Trophoblast cell (in vitro differentiated cells and primary cell): ENCODE measurements around the gene GAP43.

Source experiments
- DNase-seq, 2 donors: peaks; one replicate each; pipeline ENCODE4 v3.0.0-alpha.2; 2016
- H2AFZ ChIP-seq: 2 replicates; pipeline ENCODE4 v1.6.1; 2013; ENCODE audit warnings: low read length, moderate library complexity, mild to moderate bottlenecking; ENCODE audit not compliant: insufficient read depth, poor library complexity
- H2AK5ac ChIP-seq: 2 replicates; pipeline ENCODE4 v1.6.1; 2013; ENCODE audit warnings: mild to moderate bottlenecking, low read length
- H2BK120ac ChIP-seq: 2 replicates; pipeline ENCODE4 v1.6.1; 2013; ENCODE audit warnings: low read length, mild to moderate bottlenecking, moderate library complexity; ENCODE audit not compliant: insufficient read depth, poor library complexity
- H2BK12ac ChIP-seq: 2 replicates; pipeline ENCODE4 v1.6.1; 2013; ENCODE audit warnings: mild to moderate bottlenecking, low read length, moderate library complexity
- H2BK5ac ChIP-seq: 2 replicates; pipeline ENCODE4 v1.6.1; 2013; ENCODE audit warnings: low read length, low read depth, moderate library complexity, mild to moderate bottlenecking; ENCODE audit not compliant: poor library complexity
- H3K14ac ChIP-seq: 2 replicates; pipeline ENCODE4 v1.6.1; 2013; ENCODE audit warnings: mild to moderate bottlenecking, low read length
- H3K18ac ChIP-seq: 2 replicates; pipeline ENCODE4 v1.6.1; 2013; ENCODE audit warnings: mild to moderate bottlenecking, low read length
- H3K23ac ChIP-seq: 2 replicates; pipeline ENCODE4 v1.6.1; 2013; ENCODE audit warnings: low read length
- H3K27ac ChIP-seq: 2 replicates; pipeline ENCODE4 v1.5.1; 2013; ENCODE audit warnings: low read depth, mild to moderate bottlenecking, inconsistent platforms, low read length, moderate library complexity
- H3K27me3 ChIP-seq: 2 replicates; pipeline ENCODE4 v1.6.1; 2013; ENCODE audit warnings: inconsistent platforms, mild to moderate bottlenecking, low read length, moderate library complexity; ENCODE audit not compliant: insufficient read depth
- H3K36me3 ChIP-seq, 2 experiments: 1 replicate in 1 of 2; 2 replicates in 1 of 2; pipeline ENCODE4 v1.6.1; 2013; ENCODE audit warnings: low read length in 2 of 2, mild to moderate bottlenecking in 2 of 2, moderate library complexity in 1 of 2; ENCODE audit not compliant: insufficient read depth in 2 of 2, control insufficient read depth in 1 of 2
- H3K4ac ChIP-seq: 2 replicates; pipeline ENCODE4 v1.6.1; 2013; ENCODE audit warnings: low read depth, mild to moderate bottlenecking, low read length, moderate library complexity
- H3K4me1 ChIP-seq, 2 experiments: 1 replicate in 1 of 2; 2 replicates in 1 of 2; pipeline ENCODE4 v1.6.1; 2013; ENCODE audit warnings: low read length in 2 of 2, mild to moderate bottlenecking in 2 of 2, moderate library complexity in 1 of 2; ENCODE audit not compliant: insufficient read depth in 2 of 2, control insufficient read depth in 1 of 2
- H3K4me2 ChIP-seq: 2 replicates; pipeline ENCODE4 v1.6.1; 2013; ENCODE audit warnings: inconsistent platforms, mild to moderate bottlenecking, low read length, moderate library complexity
- H3K4me3 ChIP-seq: 2 replicates; pipeline ENCODE4 v1.5.1; 2013; ENCODE audit warnings: mild to moderate bottlenecking, low read depth, low read length, inconsistent platforms
- H3K79me1 ChIP-seq: one replicate; pipeline ENCODE4 v1.6.1; 2013; ENCODE audit warnings: low read length
- H3K79me2 ChIP-seq: 2 replicates; pipeline ENCODE4 v1.6.1; 2013; ENCODE audit warnings: low read length, mild to moderate bottlenecking; ENCODE audit not compliant: control insufficient read depth, insufficient read depth, poor library complexity
- H3K9ac ChIP-seq: 2 replicates; pipeline ENCODE4 v1.6.1; 2013; ENCODE audit warnings: mild to moderate bottlenecking, low read length
- H3K9me3 ChIP-seq: 2 replicates; pipeline ENCODE4 v1.6.1; 2013; ENCODE audit warnings: low read depth, mild to moderate bottlenecking, control low read depth, inconsistent platforms, low read length; ENCODE audit not compliant: insufficient read depth
- H4K12ac ChIP-seq: 2 replicates; pipeline ENCODE4 v1.6.1; 2013; ENCODE audit warnings: low read depth, mild to moderate bottlenecking, low read length, moderate library complexity
- H4K8ac ChIP-seq: 2 replicates; pipeline ENCODE4 v1.6.1; 2013; ENCODE audit warnings: low read depth, mild to moderate bottlenecking, low read length, moderate library complexity
- H4K91ac ChIP-seq: one replicate; pipeline ENCODE4 v1.6.1; 2013; ENCODE audit warnings: low read depth, mild to moderate bottlenecking, low read length, moderate library complexity
- WGBS: extraction: QIAGEN DNeasy Blood & Tissue Kit; methylation state at CpG from one replicate; pipeline ENCODE4 v1.1.7; 2013; ENCODE audit warnings: missing lambda C conversion rate; ENCODE audit not compliant: insufficient read length, insufficient coverage; ENCODE audit errors: extremely low coverage; 5-methylcytosine and 5-hydroxymethylcytosine counted together

GAP43 gene

DNA sequence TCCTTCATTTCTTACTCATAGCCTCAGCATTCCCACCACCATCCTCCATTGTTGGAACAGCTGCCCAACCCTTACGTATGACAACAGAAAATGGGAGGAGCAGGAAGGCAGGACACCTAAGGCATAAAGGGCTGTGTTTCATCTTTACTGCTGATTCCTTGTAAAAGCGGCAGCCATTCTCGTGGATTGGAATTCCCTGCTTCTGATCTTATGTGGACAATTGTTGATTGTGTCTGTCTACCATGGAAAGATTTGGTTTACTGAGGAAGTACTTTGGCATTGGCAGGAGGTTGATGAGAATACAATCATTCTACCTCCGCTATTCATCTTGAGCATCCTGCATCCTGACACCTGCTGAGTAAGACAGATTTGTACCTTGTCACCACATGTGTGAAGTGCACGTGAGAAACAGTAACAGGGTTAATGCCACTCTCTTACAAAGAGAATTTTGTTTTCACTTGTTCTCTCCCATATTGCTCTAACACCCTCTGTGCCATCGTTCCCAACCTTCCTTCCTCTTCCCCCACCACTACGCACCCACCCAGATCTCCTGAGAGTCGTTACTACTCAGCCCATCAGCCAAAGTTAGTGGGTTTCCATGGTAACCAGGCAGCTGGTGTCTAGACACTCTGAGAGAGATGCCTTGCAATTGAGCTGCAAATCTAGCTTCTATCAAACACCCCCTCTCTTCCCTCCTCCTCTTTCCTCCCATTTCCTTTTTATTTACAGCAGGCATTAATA, 75.7 kb downstream of the GAP43 start:
- H3K36me3 ChIP-seq: no peaks in the 10 kb centered on the region
- no peak overlapping the region for H3K27ac ChIP-seq
- H3K9me3 ChIP-seq: no peaks in the 10 kb centered on the region

DNA sequence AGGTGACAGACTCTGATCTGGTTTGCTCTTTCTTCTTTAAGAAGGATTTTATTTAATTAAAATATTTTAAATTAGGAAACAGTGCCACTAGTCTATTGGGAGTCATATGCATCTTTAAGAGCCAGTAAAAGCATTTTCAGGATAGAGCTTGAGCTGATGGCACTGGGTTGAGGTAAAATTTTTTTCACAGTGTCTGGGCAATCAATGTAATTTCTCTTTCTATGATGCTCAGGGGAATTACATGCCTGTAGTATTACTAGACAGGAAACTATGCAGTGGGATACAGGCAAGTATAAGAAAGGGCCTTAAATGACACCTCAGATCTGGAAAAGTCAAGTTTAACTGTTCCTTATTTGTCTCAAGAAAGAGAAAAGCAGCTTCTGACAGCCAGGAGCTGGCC, 76.4 kb downstream of the GAP43 start:
- H3K23ac ChIP-seq: no peak overlapping the region
- no peak overlapping the region for H3K18ac ChIP-seq
- H3K4me2 ChIP-seq: no peak overlapping the region
- H3K9ac ChIP-seq: no peak overlapping the region
- H3K14ac ChIP-seq: no peak overlapping the region
- no peak overlapping the region for H2BK5ac ChIP-seq
- no peak for DNase-seq
- no peak overlapping the region for H4K12ac ChIP-seq
- no peaks in the 10 kb centered on the region for H3K4me1 ChIP-seq
- no peak overlapping the region for H2BK120ac ChIP-seq
- H3K4me3 ChIP-seq: no peak overlapping the region
- H2AFZ ChIP-seq: no peak overlapping the region
- H2BK12ac ChIP-seq: no peak overlapping the region
- H4K8ac ChIP-seq: no peak overlapping the region
- no peaks in the 10 kb centered on the region for H3K79me2 ChIP-seq
- H4K91ac ChIP-seq: no peak overlapping the region
- no peaks in the 10 kb centered on the region for H3K9me3 ChIP-seq
- H3K27me3 ChIP-seq: no peaks in the 10 kb centered on the region
- no peaks in the 10 kb centered on the region for H3K79me1 ChIP-seq
- no peak overlapping the region for H3K4ac ChIP-seq
- no peaks in the 10 kb centered on the region for H3K36me3 ChIP-seq
- H3K27ac ChIP-seq: no peak overlapping the region
- no peak overlapping the region for H2AK5ac ChIP-seq

More for the DNA sequence above, 75.7 kb downstream of the GAP43 start:
- Histone ChIP-seq H3K4ac (no peak overlapping the region), H2BK5ac (no peak overlapping the region), H3K4me3 (no peak overlapping the region), H2BK120ac (no peak overlapping the region), H3K79me2 (no peaks in the 10 kb centered on the region), H3K14ac (no peak overlapping the region), H2AFZ (no peak overlapping the region), H3K18ac (no peak overlapping the region), H2BK12ac (no peak overlapping the region), H3K9ac (no peak overlapping the region), H4K8ac (no peak overlapping the region), H3K27me3 (no peaks in the 10 kb centered on the region), H2AK5ac (no peak overlapping the region), H3K79me1 (no peaks in the 10 kb centered on the region), H3K4me2 (no peak overlapping the region), H3K4me1 (no peaks in the 10 kb centered on the region), H4K12ac (no peak overlapping the region), H4K91ac (no peak overlapping the region), H3K23ac (no peak overlapping the region)
- no CpG with 5 or more reads among the region's 8 CpGs for WGBS
- DNase-seq: peak; percentile 27 to 54

GRCh38 chr3:115702598-115702997, 79.3 kb downstream of the GAP43 start:
- WGBS: no CpG with 5 or more reads among the region's 2 CpGs
- H3K23ac ChIP-seq: no peak overlapping the region
- no peak overlapping the region for H2BK12ac ChIP-seq

GRCh38 chr3:115704661-115705338, 81.5 kb downstream of the GAP43 start:
- Histone ChIP-seq H3K4ac (no peak overlapping the region), H4K8ac (no peak overlapping the region), H3K27me3 (no peaks in the 10 kb centered on the region), H2BK5ac (no peak overlapping the region), H3K14ac (no peak overlapping the region), H3K4me3 (no peak overlapping the region), H2BK12ac (no peak overlapping the region), H3K4me1 (no peaks in the 10 kb centered on the region), H3K23ac (no peak overlapping the region), H3K36me3 (no peaks in the 10 kb centered on the region), H3K18ac (no peak overlapping the region), H4K91ac (no peak overlapping the region), H3K79me1 (no peaks in the 10 kb centered on the region), H3K9me3 (no peaks in the 10 kb centered on the region), H3K27ac (no peak overlapping the region), H2BK120ac (no peak overlapping the region), H4K12ac (no peak overlapping the region), H3K9ac (no peak overlapping the region), H2AK5ac (no peak overlapping the region), H3K4me2 (no peak overlapping the region), H3K79me2 (no peaks in the 10 kb centered on the region), H2AFZ (no peak overlapping the region)
- no peak for DNase-seq
- WGBS: no CpG with 5 or more reads among the region's 4 CpGs

More at GRCh38 chr3:115702598-115702997, 79.3 kb downstream of the GAP43 start:
- no peaks in the 10 kb centered on the region for H3K79me1 ChIP-seq
- H3K14ac ChIP-seq: no peak overlapping the region
- H4K12ac ChIP-seq: no peak overlapping the region
- no peaks in the 10 kb centered on the region for H3K4me1 ChIP-seq
- no peaks in the 10 kb centered on the region for H3K79me2 ChIP-seq
- no peak overlapping the region for H3K4me3 ChIP-seq
- H3K9me3 ChIP-seq: no peaks in the 10 kb centered on the region
- H3K4me2 ChIP-seq: no peak overlapping the region
- H3K9ac ChIP-seq: no peak overlapping the region
- no peak overlapping the region for H2AFZ ChIP-seq
- H2BK120ac ChIP-seq: no peak overlapping the region
- no peak overlapping the region for H3K18ac ChIP-seq
- H3K27ac ChIP-seq: no peak overlapping the region
- H2BK5ac ChIP-seq: no peak overlapping the region
- H4K91ac ChIP-seq: no peak overlapping the region
- no peaks in the 10 kb centered on the region for H3K27me3 ChIP-seq
- no peak overlapping the region for H4K8ac ChIP-seq
- H3K36me3 ChIP-seq: no peaks in the 10 kb centered on the region
- H2AK5ac ChIP-seq: no peak overlapping the region
- no peak for DNase-seq
- H3K4ac ChIP-seq: no peak overlapping the region
